NOMO-1 treated with DMSO at 0.1 percent for 48 hours (cell line): ENCODE data around the gene S100A6.
A peak's percentile ranks its signal among the peaks of the same experiment; 100 is the strongest.
"Not testable (repeated sequence)": the region's sequence is repeated elsewhere in the genome, so short reads cannot be mapped to it uniquely, and the experiment has no call there.

Source experiments
- DNase-seq: peaks from one replicate; lab custom pipeline; 2025; ENCODE audit not compliant: unreplicated experiment; lab: John Stamatoyannopoulos, UW

Gene S100A6

GRCh38 chr1:153535242-153536011 lies at the start of gene S100A6:
TSS of gene S100A6 (minus strand) at chr1:153535991. CDS start at chr1:153535339, 652 bp downstream.
- DNase-seq, result no peak

DNA sequence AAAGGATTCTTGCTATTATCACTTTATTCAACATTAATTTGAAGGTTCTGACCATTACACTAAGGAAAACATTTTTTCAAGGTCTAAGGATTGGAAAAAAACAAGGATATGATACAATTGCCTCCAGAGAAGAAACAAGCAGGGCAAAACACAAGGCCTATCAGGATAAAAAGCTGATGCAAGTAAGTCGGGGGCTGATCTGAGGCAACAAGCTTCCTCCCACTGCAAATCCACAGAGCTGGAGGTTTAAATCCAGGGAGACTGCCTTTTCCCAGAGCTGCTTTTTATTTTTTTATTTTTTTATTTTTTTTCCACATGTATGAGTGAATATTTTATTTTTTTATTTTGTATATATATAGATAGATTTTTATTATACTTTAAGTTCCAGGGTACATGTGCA lies 49.2 kb upstream of the S100A6 start:
- DNase-seq, result no peak

- DNase-seq, result no peak
Measured at GRCh38 chr1:153583976-153584375, 48.2 kb upstream of the S100A6 start.

DNA sequence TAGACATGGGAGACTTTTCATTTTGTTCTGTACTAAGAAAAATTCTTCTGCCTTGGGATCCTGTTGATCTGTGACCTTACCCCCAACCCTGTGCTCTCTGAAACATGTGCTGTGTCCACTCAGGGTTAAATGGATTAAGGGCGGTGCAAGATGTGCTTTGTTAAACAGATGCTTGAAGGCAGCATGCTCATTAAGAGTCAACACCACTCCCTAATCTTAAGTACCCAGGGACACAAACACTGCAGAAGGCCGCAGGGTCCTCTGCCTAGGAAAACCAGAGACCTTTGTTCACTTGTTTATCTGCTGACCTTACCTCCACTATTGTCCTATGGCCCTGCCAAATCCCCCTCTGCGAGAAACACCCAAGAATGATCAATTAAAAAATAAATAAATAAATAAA lies 47.7 kb upstream of the S100A6 start:
- not testable (repeated sequence) for DNase-seq

DNA sequence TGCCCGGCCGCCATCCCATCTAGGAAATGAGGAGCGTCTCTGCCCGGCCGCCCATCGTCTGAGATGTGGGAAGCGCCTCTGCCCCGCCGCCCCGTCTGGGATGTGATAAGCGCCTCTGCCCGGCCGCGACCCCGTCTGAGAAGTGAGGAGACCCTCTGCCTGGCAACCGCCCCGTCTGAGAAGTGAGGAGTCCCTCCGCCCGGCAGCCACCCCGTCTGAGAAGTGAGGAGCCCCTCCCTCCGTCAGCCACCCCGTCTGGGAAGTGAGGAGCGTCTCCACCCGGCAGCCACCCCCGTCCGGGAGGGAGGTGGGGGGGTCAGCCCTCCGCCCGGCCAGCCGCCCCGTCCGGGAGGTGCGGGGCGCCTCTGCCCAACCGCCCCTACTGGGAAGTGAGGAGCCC lies 47.0 kb upstream of the S100A6 start:
- not testable (repeated sequence) for DNase-seq

DNA sequence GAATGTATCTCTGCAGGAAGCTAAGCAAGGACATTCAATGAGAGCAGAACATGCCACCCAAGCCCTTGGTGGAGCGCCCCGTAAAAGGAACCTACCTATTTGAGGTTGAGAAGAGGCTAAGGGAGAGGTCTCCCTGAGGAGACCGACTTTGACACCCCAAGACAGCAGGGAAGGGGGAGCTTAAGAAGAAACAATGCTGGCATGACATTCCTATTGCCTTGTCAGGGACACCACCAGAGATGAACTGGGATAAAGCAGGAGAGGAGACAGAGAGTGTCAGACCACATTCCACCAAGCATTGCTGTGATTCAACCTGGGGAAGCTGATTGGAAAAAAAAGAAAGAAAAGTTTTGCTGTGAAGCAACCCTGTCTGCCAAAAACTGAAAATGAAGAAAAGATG lies 43.1 kb upstream of the S100A6 start:
- no peak for DNase-seq

- DNase-seq, result no peak
Measured at GRCh38 chr1:153578490-153578889, 42.7 kb upstream of the S100A6 start.

- DNase-seq, result no peak
Measured at GRCh38 chr1:153577624-153578051, 41.8 kb upstream of the S100A6 start.

GRCh38 chr1:153577138-153577537 lies 41.3 kb upstream of the S100A6 start:
- DNase-seq, result peak; percentile 46

DNA sequence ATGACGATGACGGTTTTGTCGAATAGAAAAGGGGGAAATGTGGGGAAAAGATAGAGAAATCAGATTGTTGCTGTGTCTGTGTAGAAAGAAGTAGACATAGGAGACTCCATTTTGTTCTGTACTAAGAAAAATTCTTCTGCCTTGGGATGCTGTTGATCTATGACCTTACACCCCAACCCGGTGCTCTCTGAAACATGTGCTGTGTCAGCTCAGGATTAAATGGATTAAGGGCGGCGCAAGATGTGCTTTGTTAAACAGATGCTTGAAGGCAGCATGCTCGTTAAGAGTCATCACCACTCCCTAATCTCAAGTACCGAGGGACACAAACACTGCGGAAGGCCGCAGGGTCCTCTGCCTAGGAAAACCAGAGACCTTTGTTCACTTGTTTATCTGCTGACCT lies 39.7 kb upstream of the S100A6 start:
- not testable (repeated sequence) for DNase-seq

DNA sequence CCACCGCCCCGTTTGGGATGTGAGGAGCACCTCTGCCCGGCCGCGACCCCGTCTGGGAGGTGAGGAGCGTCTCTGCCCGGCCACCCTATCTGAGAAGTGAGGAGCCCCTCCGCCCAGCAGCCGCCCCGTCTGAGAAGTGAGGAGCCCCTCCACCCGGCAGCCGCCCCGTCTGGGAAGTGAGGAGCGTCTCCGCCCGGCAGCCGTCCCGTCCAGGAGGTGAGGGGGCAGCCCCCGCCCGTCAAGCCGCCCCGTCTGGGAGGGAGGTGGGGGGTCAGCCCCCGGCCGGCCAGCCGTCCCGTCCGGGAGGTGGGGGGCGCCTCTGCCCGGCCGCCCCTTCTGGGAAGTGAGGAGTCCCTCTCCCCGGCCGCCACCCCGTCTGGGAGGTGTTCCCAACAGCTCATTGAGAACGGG lies 39.3 kb upstream of the S100A6 start:
- not testable (repeated sequence) for DNase-seq

- peak; percentile 77 for DNase-seq
Measured at GRCh38 chr1:153573351-153573750, 37.6 kb upstream of the S100A6 start.

GRCh38 chr1:153572569-153573015 lies 36.8 kb upstream of the S100A6 start:
- peak; percentile 78 for DNase-seq

DNA sequence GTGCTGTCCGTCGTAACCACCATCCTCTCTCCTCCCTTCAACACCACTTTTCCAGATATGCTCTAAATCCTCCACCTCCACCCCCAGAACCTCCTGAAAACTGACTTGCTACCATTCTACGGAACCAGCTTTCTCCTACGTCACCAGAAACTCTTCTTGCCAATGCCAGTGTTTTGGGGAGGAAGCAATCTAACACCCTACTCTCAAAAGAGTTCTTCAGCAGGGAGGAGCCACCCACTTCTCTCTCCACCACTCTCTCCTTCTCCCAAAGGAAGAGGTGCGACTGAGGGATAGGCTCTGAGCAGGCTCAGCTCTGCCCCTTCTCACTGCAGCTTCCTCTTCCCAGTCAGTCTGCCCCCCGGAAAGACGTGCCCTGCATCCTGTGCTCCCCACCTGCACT lies 35.9 kb upstream of the S100A6 start:
- DNase-seq, result no peak

- DNase-seq, result no peak
Measured at GRCh38 chr1:153570874-153571273, 35.1 kb upstream of the S100A6 start.

DNA sequence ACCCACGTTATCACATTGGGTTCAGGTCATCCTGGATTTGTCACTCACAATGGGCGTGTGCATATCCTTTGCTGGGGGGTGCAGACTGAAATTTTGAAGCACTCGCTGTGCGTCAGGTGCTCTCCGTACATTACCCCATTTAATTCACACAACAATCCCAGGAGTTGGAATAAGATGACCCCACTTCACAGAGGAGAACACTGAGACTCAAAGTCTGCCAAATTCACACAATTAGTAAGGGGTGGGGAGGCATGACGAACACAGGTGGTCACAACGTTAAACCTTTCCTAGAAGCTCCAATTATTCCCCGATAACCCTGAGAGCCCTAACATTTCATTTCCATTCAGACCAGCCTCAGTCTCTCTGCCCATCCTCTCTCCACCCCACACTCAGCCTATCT lies 33.7 kb upstream of the S100A6 start:
- DNase-seq, result no peak

DNA sequence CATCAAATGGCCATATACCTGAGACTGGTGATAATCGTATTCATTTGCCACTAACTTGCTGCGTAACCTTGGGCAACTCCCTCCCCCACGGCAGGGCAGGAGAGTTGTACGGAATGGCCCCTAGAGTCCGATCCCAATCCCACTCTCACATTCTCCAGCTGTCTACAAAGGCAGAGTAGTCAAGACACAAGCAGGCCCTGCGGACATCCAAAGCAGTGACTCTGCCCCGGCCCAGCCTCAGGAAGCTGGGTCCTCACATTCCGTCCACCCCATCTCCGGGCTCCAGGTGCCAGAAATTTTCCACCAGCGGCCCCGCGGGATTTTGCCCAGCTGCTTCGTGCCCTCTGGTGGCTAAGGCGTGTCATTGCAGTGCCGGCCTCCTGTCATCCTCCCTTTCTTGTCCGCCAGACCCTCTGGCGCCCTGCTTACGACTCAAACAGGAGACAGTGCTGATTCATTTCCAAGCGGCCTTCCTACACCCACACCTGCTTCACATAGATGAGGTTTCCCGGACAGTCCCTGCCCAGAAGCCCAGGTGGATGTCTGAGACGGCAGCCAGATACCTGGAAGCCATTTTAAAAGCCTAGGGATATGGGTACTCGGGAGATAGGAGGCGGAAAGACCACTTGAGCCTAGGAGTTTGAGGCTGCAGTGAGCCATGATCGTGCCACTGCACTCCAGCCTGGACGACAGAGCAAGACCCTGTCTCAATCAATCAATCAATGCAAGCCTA lies 32.7 kb upstream of the S100A6 start:
- peak; percentile 81 for DNase-seq

GRCh38 chr1:153567621-153568366 lies 32.0 kb upstream of the S100A6 start:
- no peak for DNase-seq

- peak; percentile 97 for DNase-seq
Measured at GRCh38 chr1:153566414-153567371, 30.9 kb upstream of the S100A6 start.
